NT2/D1 (cell line): ENCODE results near the gene APC.

ENCODE experiments used
- SUZ12 ChIP-seq: IDR thresholded peaks from 2 replicates; pipeline ENCODE4 v1.6.1; 2011; ENCODE audit not compliant: insufficient read length, insufficient read depth; ENCODE audit errors: extremely low read depth
- ZNF274 ChIP-seq: IDR thresholded peaks from 2 replicates; pipeline ENCODE4 v1.6.1; 2011; ENCODE audit warnings: mild to moderate bottlenecking, low read depth, low read length

DNA sequence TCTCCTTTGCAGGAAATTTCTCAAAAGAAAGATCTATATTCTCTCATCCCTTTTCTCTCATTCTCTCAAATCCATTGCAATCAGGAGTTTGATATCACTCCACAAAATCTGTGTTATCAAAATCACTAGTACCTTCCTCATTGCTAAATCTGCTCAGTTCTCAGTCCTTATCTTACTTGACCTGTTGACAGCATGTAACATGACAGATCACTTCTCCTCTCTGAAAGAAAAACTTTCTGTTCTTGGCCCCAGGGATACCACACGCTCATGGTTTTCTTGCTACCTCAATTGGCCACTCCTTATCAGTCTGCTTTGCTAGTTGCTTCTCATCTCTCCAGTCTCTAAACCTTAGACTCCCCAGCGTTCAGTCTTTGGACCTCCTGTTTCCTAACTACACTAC is 145.5 kb downstream of the APC start:
- TF ChIP-seq ZNF274 (no peak), SUZ12 (no peak)
